Muscle layer of duodenum (tissue), 2 donors: ENCODE measurements around the gene OR10H3.
"Not testable (repeated sequence)": the region's sequence is repeated elsewhere in the genome, so short reads cannot be mapped to it uniquely, and the experiment has no call there.

Experiments
- H3K27ac ChIP-seq: one replicate; pipeline ENCODE4 v1.7.0; 2013; ENCODE audit warnings: mild to moderate bottlenecking, low read length
- H3K27me3 ChIP-seq: one replicate; pipeline ENCODE4 v1.7.0; 2013; ENCODE audit warnings: low read depth, mild to moderate bottlenecking, control low read depth, low read length
- H3K36me3 ChIP-seq, 2 donors: one replicate each; pipeline ENCODE4 v1.7.0; 2013; ENCODE audit warnings: low read length in 2 of 2, control low read depth in 1 of 2, mild to moderate bottlenecking in 1 of 2; ENCODE audit not compliant: insufficient read depth in 2 of 2, control insufficient read depth in 1 of 2
- H3K4me1 ChIP-seq, 2 donors: one replicate each; pipeline ENCODE4 v1.7.0; 2013; ENCODE audit warnings: low read length in 2 of 2, mild to moderate bottlenecking in 2 of 2, control low read depth in 1 of 2, moderate library complexity in 1 of 2; ENCODE audit not compliant: insufficient read depth in 2 of 2, control insufficient read depth in 1 of 2
- H3K4me3 ChIP-seq, 2 donors: one replicate each; pipeline ENCODE4 v1.7.0; 2013; ENCODE audit warnings: low read length in 2 of 2, low read depth in 1 of 2, mild to moderate bottlenecking in 1 of 2
- H3K9me3 ChIP-seq, 2 donors: one replicate each; pipeline ENCODE4 v1.7.0; 2013; ENCODE audit warnings: low read length in 2 of 2, control low read depth in 1 of 2, mild to moderate bottlenecking in 1 of 2; ENCODE audit not compliant: control insufficient read depth in 1 of 2
- donor health status: healthy.

The OR10H3 gene

DNA sequence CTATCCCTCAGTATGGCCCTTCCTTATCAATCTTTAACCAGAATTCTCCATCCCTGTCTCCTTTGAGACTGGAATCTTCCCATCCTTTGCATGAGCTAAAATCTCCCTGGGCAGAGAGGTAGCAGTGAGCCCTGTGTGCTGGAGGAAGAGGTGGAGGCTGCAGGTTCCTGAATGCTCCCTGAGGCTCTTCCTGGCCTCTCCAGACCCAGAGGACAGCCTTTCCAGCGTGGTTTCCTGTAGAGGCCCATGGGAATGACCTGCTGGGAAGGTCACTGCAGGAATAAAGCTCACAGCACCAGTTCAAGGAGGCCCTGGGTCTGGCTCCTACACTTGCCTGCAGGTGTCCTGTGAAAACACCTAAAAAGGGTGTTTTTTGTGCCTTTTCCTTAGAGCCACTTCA, 5.4 kb upstream of the OR10H3 start:
- Histone ChIP-seq H3K4me1 (no peaks in the 10 kb centered on the region), H3K27ac (no peak overlapping the region), H3K4me3 (no peak overlapping the region)

DNA sequence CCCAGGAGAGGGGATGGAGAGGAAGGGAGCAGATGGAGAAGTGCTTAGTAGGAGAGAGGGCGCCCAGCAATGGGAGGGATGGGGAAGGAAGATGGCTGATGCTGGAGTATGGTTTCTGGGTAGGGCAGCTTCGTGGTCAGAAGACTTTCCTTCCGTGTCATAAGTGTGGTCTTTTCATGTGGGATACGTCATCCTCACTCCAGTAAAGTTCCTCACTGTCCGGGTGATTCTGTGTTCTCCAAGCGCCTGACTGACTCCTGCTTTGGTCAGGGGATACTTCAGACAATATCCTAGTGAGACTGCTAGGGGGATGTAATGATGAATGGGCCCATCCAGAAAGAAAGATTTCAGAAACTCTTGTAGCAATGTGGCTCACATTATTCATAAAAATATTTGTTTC, 3.9 kb upstream of the OR10H3 start:
- no peak overlapping the region for H3K4me3 ChIP-seq
- H3K27me3 ChIP-seq = no peaks in the 10 kb centered on the region
- no peaks in the 10 kb centered on the region for H3K4me1 ChIP-seq
- no peaks in the 10 kb centered on the region for H3K36me3 ChIP-seq
- no peak overlapping the region for H3K27ac ChIP-seq
- no peaks in the 10 kb centered on the region for H3K9me3 ChIP-seq

More for the DNA sequence above, 5.4 kb upstream of the OR10H3 start:
- no peaks in the 10 kb centered on the region for H3K36me3 ChIP-seq
- H3K27me3 ChIP-seq = no peaks in the 10 kb centered on the region
- no peaks in the 10 kb centered on the region for H3K9me3 ChIP-seq

DNA sequence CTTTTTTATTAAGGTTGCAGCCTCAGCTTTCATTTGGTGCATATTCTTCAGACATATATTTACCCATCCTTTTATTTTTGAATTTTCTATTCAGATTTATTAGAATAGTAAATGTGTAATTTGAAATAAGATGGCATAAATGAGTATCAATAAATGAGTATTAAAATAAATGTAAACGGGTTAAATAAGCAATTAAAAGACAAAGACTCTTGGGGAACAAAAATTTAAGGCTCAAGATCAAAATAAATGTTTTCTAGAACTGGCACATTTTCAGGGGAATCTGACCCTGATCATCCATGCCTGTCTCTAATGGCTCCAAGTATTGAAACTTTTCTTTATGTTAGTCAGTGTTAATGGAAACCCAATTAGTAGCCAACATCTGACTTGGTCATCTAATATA, 3.0 kb downstream of the OR10H3 start:
- Histone ChIP-seq H3K27me3 (no peaks in the 10 kb centered on the region), H3K27ac (no peak overlapping the region), H3K4me3 (no peak overlapping the region), H3K36me3 (no peaks in the 10 kb centered on the region), H3K4me1 (no peaks in the 10 kb centered on the region), H3K9me3 (peaks cover 15% of the 10 kb centered on the region in 2 donors)

DNA sequence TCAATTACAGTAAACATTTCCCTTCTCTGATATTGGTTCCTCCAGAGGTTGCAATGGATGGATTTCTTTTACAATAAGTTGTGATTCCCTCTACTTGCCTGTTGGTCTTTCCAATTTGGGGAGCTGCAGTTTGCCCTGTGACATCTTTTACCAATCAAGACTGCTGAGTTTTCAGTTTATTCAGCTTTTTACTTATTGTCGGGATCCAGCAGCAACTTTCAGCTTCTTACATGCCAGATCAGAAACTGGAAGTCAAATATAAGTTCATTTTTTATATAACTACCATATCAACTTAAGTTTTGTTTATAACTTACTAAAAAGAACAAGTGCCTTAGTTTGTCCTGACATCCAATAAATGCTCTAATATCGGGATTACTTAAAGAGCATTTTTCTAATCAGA, 10.5 kb downstream of the OR10H3 start:
- Histone ChIP-seq H3K27me3 (no peaks in the 10 kb centered on the region), H3K9me3 (no peaks in the 10 kb centered on the region), H3K4me1 (no peaks in the 10 kb centered on the region), H3K36me3 (no peaks in the 10 kb centered on the region), H3K4me3 (no peak overlapping the region), H3K27ac (no peak overlapping the region)

DNA sequence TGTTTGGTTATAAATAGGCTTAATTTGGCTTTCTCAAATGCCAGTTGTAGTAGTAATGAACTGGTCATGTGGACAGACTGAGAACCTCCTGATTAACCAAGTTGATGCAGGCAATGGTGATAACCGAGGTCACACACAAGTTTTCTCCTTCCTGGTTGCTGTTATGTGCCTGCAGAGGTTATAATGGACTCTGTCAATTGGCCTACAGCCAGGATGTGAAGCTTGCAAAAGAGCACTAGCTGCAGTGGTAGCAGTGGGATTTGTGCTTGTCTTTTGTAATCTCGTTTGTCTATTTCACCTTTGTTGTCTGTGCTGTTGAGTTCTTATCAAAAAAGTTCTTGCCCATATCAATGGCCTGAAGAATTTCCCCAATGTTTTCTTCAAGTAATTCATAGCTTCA, 20.6 kb downstream of the OR10H3 start:
- H3K4me1 ChIP-seq = no peaks in the 10 kb centered on the region
- no peaks in the 10 kb centered on the region for H3K36me3 ChIP-seq
- no peak overlapping the region for H3K4me3 ChIP-seq
- no peak overlapping the region for H3K27ac ChIP-seq
- peaks cover 3% of the 10 kb centered on the region for H3K27me3 ChIP-seq
- H3K9me3 ChIP-seq = no peaks in the 10 kb centered on the region

DNA sequence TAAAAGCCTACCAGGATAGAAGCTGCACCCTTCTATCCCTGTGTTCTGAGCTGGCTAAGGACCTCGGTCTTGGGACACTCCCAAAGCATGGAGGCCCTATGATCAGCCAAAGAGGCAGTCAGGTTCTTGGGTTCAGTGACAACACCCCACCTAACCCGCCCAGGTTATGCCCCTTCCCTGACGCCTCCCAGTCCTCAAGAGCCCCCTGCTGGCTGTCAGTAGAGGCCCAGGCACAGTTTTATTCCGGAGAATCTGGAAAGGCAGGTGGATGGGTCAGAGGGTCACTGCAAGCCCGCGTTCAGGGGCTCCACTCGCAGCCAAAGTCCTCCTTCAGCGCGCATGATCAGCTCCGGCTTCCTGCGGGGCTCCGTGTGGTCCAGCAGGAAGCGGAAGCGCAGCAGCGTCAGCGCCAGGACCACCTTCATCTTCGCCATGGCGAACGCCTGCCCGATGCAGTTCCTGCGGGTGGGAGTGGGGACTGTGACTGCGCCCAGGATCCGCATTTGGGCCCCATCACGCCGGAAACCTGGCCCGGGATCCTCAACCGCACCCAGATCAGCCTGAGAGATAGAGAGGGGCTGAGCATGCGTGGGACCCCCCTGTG, 22.3 kb downstream of the OR10H3 start:
- Histone ChIP-seq H3K27ac (no peak overlapping the region), H3K36me3 (no peaks in the 10 kb centered on the region), H3K9me3 (no peaks in the 10 kb centered on the region), H3K4me3 (no peak overlapping the region), H3K27me3 (peaks cover 3% of the 10 kb centered on the region), H3K4me1 (no peaks in the 10 kb centered on the region)

DNA sequence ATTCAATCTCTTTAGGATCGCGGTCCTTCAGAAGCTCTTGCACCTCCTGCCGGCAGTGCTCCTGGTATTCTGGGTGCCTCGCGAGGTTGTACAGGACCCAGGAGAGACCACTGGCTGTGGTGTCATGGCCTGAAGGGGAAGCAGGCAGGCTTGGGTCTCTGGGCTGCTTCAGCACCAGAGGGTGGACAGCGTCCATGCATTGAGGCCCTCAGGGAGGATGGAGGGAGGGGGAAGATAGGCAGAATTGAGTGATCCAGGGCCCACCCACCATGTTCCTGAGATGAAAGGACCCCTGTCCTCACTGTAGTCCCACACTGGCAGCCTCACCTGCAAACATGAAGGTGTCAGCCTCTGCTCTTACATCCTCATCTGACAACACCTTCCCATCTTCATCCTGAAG, 31.8 kb downstream of the OR10H3 start:
- no peaks in the 10 kb centered on the region for H3K27me3 ChIP-seq
- no peaks in the 10 kb centered on the region for H3K4me1 ChIP-seq
- H3K9me3 ChIP-seq = peaks cover 0 to 8% of the 10 kb centered on the region in 2 donors
- H3K27ac ChIP-seq = no peak overlapping the region
- no peak overlapping the region for H3K4me3 ChIP-seq
- H3K36me3 ChIP-seq = peaks cover 0 to 4% of the 10 kb centered on the region in 2 donors

DNA sequence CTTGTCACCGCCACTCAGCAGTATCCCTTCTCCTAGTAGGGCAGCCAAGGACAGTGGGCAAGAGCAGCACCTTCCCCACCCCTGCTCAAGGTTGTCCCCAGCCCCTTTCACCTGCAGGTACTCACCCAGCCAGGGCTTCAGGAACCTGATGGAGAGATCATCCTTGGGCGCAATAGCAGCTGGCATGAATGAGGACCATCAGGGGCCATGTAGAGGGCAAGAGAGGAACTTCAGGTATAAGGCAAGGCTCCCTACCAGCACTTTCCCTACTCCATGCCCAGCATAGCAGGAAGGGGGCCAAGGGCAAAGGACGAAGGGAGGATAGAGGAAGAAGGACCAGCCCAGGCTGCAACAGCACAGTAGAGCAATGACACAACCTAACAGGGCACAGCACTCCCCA, 36.4 kb downstream of the OR10H3 start:
- H3K4me1 ChIP-seq, H3K4me3 ChIP-seq, H3K27me3 ChIP-seq, H3K27ac ChIP-seq, H3K36me3 ChIP-seq, H3K9me3 ChIP-seq: not testable (repeated sequence)

DNA sequence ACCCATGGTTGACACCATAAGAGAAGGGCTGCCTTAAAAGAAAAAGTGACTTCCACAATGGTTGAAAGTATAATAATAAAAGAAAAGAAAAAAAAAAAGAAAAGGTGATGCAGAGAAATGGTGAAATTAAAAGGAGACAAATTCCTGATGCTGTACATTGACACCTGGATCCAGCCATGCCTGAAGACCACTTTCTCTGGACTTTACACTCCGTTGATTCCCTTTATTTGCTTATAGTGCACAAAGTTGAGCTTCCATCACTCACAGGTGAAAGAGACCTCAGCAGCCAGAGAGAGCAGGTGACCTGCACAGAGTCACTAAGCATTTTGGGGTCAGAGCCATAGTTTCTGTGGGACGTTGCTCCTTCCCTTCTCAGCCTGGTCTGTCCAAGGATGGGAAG, 37.5 kb downstream of the OR10H3 start:
- no peaks in the 10 kb centered on the region for H3K36me3 ChIP-seq
- H3K4me1 ChIP-seq = peaks cover 0 to 10% of the 10 kb centered on the region in 2 donors
- H3K27ac ChIP-seq = no peak overlapping the region

DNA sequence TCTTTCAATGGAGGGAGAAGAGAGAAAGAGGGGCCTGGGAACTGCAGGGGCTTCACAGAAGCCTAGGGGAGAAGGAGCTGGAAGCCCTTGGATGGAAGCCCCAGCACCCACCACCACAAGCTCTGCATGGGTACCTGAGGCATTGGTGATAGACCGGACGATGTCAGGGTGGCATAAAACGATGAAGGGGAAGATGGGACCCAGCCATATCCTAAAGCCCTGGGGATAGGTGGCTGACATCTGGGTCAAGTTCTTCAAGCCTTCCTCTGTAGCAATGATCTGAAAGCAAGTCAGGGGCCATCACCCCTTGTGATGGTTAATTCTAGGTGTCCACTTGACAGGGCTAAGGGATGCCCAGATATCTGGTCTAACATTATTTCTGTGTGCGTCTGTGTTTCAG, 38.5 kb downstream of the OR10H3 start:
- peaks cover 0 to 20% of the 10 kb centered on the region in 2 donors for H3K4me1 ChIP-seq
- no peaks in the 10 kb centered on the region for H3K9me3 ChIP-seq
- H3K27me3 ChIP-seq = no peaks in the 10 kb centered on the region
- H3K4me3 ChIP-seq = no peak overlapping the region
- H3K27ac ChIP-seq = no peak overlapping the region
- H3K36me3 ChIP-seq = no peaks in the 10 kb centered on the region

More for the DNA sequence above, 37.5 kb downstream of the OR10H3 start:
- Histone ChIP-seq H3K27me3 (no peaks in the 10 kb centered on the region), H3K9me3 (no peaks in the 10 kb centered on the region), H3K4me3 (no peak overlapping the region)

DNA sequence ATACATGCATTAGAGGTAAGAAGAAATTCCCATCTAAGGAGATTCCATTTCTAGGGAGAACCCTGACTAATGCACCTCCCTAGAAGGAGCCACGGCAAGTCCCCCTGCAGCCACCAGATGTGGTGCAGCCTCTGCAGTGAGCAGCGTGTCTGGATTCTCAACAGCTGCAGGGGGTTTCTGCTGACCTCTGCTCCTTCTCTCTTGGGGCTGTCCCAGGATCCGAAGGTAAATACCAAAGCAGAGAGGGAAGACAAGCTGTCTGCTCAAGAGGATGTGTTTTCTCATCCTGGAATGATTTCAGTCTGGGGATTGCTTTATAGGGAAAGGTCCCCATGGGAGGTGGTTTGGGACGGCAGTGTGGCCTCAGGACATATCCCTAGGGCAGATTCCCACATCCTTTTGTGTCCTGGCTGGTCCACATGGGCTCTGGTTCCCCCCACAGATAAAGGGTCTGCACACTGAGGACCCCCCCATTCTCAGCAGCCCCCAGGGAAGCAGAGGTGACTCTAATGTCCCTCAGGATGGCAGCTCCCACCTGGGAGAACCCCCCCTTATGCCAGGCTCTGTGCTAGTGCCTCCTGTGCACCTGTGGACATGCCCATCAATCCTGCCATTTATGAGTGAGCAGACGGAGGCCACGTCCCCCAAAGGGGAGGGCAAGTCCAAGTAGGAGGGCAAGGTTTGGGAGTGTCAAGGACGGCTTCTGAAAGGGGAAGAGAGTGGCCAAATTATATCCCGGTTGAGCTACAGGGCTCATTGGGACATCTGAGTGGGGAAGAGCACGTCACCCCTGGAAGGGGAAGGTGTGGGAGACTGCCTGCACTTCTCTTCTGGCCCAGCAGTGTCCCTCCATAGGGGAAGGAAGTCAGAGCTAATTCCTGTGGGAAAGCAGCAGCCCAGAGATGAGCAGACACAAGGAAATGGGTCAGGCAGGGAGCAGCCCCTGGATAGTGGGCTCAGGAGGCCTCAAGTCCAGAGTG, 39.5 kb downstream of the OR10H3 start:
- Histone ChIP-seq H3K27me3 (no peaks in the 10 kb centered on the region), H3K36me3 (no peaks in the 10 kb centered on the region), H3K9me3 (no peaks in the 10 kb centered on the region), H3K27ac (no peak overlapping the region), H3K4me1 (peaks cover 0 to 20% of the 10 kb centered on the region in 2 donors), H3K4me3 (no peak overlapping the region)
